HepG2 (cell line): ENCODE data around the gene AKIP1. TPM values are rescaled to one million over a fixed set of nuclear protein-coding genes. Genes with fewer than 3 reads are reported as not detected.

Experiments
- MLLT10 ChIP-seq: sonication (generic); formaldehyde crosslinking; IDR thresholded peaks from 2 replicates; pipeline ENCODE4 v1.4.0; 2020; ENCODE audit warnings: missing genetic modification reagents
- NR0B2 ChIP-seq: sonication (generic); formaldehyde crosslinking; IDR thresholded peaks from 2 replicates; pipeline ENCODE4 v1.4.0; 2020; ENCODE audit warnings: mild to moderate bottlenecking, missing genetic modification reagents
- RARG ChIP-seq: sonication (generic); formaldehyde crosslinking; IDR thresholded peaks from 2 replicates; pipeline ENCODE4 v1.4.0; 2020; ENCODE audit warnings: low read depth, mild to moderate bottlenecking, missing genetic modification reagents
- SAP130 ChIP-seq: IDR thresholded peaks from 2 replicates; pipeline ENCODE4 v1.6.1; 2016; ENCODE audit warnings: low read depth
- ZBTB42 ChIP-seq: sonication (generic); formaldehyde crosslinking; IDR thresholded peaks from 2 replicates; pipeline ENCODE4 v1.5.0; 2020; ENCODE audit warnings: mild to moderate bottlenecking, missing genetic modification reagents
- ZBTB7B ChIP-seq: sonication (generic); formaldehyde crosslinking; IDR thresholded peaks from 2 replicates; pipeline ENCODE4 v1.4.0; 2020; ENCODE audit warnings: missing genetic modification reagents
- ZNF10 ChIP-seq: sonication (generic); formaldehyde crosslinking; IDR thresholded peaks from 2 replicates; pipeline ENCODE4 v1.4.0; 2020; ENCODE audit warnings: mild to moderate bottlenecking, low read depth, missing genetic modification reagents, borderline replicate concordance
- ZNF121 ChIP-seq: sonication (generic); formaldehyde crosslinking; IDR thresholded peaks from 2 replicates; pipeline ENCODE4 v1.5.0; 2020; ENCODE audit warnings: mild to moderate bottlenecking, missing genetic modification reagents
- ZNF337 ChIP-seq: sonication (generic); formaldehyde crosslinking; IDR thresholded peaks from 2 replicates; pipeline ENCODE4 v1.5.1; 2020; ENCODE audit warnings: missing genetic modification reagents, low read depth, mild to moderate bottlenecking, borderline replicate concordance
- ZNF460 ChIP-seq: sonication (generic); formaldehyde crosslinking; IDR thresholded peaks from 2 replicates; pipeline ENCODE4 v1.5.1; 2020; ENCODE audit warnings: missing genetic modification reagents, mild to moderate bottlenecking, borderline replicate concordance
- ZNF501 ChIP-seq: sonication (generic); formaldehyde crosslinking; IDR thresholded peaks from 2 replicates; pipeline ENCODE4 v1.5.1; 2020; ENCODE audit warnings: mild to moderate bottlenecking, moderate library complexity, missing genetic modification reagents
- ZNF615 ChIP-seq: sonication (generic); formaldehyde crosslinking; IDR thresholded peaks from 2 replicates; pipeline ENCODE4 v1.5.0; 2020; ENCODE audit warnings: mild to moderate bottlenecking, missing genetic modification reagents, borderline replicate concordance
- ZNF616 ChIP-seq: sonication (generic); formaldehyde crosslinking; IDR thresholded peaks from 2 replicates; pipeline ENCODE4 v1.5.0; 2020; ENCODE audit warnings: low read depth, mild to moderate bottlenecking, missing genetic modification reagents
- ZNF780A ChIP-seq: sonication (generic); formaldehyde crosslinking; IDR thresholded peaks from 2 replicates; pipeline ENCODE4 v1.8.0; 2022; ENCODE audit warnings: mild to moderate bottlenecking, missing genetic modification reagents, moderate library complexity
- ZSCAN21 ChIP-seq: sonication (generic); formaldehyde crosslinking; IDR thresholded peaks from 2 replicates; pipeline ENCODE4 v1.8.0; 2022; ENCODE audit warnings: mild to moderate bottlenecking, missing genetic modification reagents, moderate library complexity, borderline replicate concordance
- polyA plus RNA-seq, 8 experiments: library from polyadenylated mRNA; depleted of rRNA in 3 of 8; stranded (reverse) in 7 of 8; unstranded in 1 of 8; fragments of >200 nt; fragmentation: Illumina TruSeq in 4 of 8; extraction: Trizol in 4 of 8; gene quantifications; 2 replicates each; pipeline versions ENCODE4 v1.2.1 to v1.2.3, GENCODE V29; 2011 to 2016; ENCODE audit warnings: low read depth in 4 of 8, missing spikeins in 1 of 8, mixed read lengths in 1 of 8; ENCODE audit not compliant: insufficient read depth in 1 of 8
- total RNA-seq, 5 experiments: library from RNA; depleted of rRNA; stranded (reverse); fragments of >200 nt; fragmentation: Illumina TruSeq; extraction: Trizol; gene quantifications; 2 replicates each; pipeline ENCODE4 v1.2.3, GENCODE V29; 2016; ENCODE audit warnings: low read depth in 1 of 5
- TF ChIP-seq, protein P1 (sequence below): sonication (generic); formaldehyde crosslinking; IDR thresholded peaks from 2 replicates; pipeline ENCODE4 v1.4.0; 2020; ENCODE audit warnings: mild to moderate bottlenecking, missing genetic modification reagents
- TF ChIP-seq, protein P2 (sequence below): sonication (generic); formaldehyde crosslinking; IDR thresholded peaks from 2 replicates; pipeline ENCODE4 v1.4.0; 2020; ENCODE audit warnings: missing genetic modification reagents, low read depth, mild to moderate bottlenecking, borderline replicate concordance

Gene AKIP1
- total and polyA plus RNA-seq, 2 of the 13 experiments (the other 11 are each of a cell fraction or from before 2014, with no cell fraction given) = 10.0 to 20.3 TPM

DNA sequence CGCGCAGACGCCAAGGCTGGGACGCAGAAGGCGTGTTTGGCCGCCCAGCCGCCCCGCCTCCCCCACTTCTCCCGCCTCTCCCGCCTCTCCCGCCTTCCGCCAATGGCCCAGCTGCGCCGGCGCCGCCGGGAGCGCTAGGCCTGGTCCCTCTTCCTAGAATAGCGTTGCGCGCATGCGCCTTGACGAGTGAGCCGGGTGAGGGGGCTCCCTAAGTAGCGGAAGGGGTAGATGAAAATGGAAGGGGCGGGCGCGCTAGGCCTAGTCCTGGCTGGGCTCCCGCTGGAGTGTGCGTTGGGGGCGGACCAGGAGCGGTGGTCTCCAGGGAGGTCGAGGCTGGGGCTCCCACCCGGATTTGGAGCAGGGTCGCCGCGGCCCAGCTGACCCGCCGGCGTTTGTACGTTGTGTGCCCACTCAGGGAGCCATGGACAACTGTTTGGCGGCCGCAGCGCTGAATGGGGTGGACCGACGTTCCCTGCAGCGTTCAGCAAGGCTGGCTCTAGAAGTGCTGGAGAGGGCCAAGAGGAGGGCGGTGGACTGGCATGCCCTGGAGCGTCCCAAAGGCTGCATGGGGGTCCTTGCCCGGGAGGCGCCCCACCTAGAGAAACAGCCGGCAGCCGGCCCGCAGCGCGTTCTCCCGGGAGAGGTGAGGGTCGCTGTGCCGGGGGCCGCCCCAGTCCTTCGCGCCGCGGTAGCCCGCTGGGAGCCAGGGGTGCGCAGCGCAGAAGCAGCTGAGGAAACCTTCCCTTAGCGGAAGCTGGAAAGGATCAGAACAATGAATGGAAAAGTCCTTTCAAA is at the start of gene AKIP1 (continued):
- TF ChIP-seq, protein P1, sequence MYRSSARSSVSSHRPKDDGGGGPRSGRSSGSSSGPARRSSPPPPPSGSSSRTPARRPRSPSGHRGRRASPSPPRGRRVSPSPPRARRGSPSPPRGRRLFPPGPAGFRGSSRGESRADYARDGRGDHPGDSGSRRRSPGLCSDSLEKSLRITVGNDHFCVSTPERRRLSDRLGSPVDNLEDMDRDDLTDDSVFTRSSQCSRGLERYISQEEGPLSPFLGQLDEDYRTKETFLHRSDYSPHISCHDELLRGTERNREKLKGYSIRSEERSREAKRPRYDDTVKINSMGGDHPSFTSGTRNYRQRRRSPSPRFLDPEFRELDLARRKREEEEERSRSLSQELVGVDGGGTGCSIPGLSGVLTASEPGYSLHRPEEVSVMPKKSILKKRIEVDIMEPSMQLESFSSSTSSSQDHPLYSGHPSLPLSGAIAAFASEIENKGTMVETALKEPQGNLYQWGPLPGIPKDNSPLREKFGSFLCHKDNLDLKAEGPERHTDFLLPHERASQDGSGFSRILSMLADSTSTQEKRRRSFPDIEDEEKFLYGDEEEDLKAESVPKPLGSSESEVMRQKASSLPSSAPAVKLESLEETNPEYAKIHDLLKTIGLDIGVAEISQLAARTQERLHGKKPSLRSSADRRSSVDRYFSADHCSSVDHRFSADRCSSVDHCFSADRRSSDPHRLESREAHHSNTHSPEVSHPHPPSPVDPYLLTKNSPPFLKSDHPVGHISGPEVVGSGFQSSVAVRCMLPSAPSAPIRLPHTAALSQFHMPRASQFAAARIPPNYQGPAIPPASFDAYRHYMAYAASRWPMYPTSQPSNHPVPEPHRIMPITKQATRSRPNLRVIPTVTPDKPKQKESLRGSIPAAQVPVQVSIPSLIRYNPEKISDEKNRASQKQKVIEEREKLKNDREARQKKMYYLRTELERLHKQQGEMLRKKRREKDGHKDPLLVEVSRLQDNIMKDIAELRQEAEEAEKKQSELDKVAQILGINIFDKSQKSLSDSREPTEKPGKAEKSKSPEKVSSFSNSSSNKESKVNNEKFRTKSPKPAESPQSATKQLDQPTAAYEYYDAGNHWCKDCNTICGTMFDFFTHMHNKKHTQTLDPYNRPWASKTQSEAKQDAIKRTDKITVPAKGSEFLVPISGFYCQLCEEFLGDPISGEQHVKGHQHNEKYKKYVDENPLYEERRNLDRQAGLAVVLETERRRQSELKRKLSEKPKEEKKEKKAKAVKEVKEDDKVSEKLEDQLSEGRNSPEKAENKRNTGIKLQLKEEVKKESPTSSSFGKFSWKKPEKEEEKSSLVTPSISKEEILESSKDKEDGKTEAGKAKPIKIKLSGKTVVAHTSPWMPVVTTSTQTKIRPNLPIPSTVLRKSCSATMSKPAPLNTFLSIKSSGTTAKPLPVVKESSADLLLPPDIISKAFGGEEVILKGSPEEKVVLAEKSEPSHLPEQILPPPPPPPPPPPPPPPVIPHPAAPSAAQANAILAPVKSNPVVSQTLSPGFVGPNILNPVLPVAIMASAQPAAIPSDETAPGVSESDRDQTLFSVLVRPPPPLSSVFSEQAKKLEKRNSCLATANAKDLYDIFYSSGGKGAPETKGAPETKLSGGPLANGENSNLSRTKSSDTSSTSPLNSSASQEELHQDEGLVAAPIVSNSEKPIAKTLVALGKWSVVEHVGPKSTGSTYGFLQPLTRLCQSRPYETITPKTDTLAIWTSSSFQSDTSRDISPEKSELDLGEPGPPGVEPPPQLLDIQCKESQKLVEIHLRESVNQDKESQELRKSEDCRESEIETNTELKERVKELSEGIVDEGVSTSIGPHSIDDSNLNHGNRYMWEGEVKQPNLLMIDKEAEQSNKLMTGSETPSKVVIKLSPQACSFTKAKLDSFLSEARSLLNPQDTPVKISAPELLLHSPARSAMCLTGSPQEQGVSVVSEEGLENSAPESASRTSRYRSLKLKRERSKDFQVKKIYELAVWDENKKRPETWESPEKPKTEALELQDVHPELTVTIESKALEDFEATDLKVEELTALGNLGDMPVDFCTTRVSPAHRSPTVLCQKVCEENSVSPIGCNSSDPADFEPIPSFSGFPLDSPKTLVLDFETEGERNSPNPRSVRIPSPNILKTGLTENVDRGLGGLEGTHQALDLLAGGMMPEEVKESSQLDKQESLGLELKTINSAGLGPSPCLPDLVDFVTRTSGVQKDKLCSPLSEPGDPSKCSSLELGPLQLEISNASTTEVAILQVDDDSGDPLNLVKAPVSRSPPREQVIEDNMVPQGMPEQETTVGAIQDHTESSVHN (CRISPR knock-in tag) = no peak
- TF ChIP-seq ZNF616 (CRISPR knock-in tag) = 0 out of 2 replicates have a peak, but pooled peaks have one; percentile 34
- TF ChIP-seq SAP130 (CRISPR knock-in tag) = peak; percentile 72
- TF ChIP-seq ZNF460 (CRISPR knock-in tag) = no peak
- peak; percentile 89; the same call in 1 of the 2 replicates for TF ChIP-seq ZNF501 (CRISPR knock-in tag)
- TF ChIP-seq ZNF121 (CRISPR knock-in tag) = no peak
- TF ChIP-seq ZNF337 = no peak
- no peak for TF ChIP-seq ZNF780A (CRISPR knock-in tag)
- TF ChIP-seq, protein P2, sequence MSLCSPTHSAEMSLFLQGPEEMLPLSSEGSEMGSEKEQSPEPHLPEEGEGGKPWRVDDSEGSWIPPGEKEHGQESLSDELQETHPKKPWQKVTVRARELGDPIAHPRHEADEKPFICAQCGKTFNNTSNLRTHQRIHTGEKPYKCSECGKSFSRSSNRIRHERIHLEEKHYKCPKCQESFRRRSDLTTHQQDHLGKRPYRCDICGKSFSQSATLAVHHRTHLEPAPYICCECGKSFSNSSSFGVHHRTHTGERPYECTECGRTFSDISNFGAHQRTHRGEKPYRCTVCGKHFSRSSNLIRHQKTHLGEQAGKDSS (CRISPR knock-in tag) = no peak
- 0 out of 2 replicates have a peak, but pooled peaks have one; percentile 48 for TF ChIP-seq ZBTB42 (CRISPR knock-in tag)
- TF ChIP-seq ZNF10 = no peak
- no peak for TF ChIP-seq MLLT10 (CRISPR knock-in tag)
- TF ChIP-seq NR0B2 = 0 out of 2 replicates have a peak, but pooled peaks have one; percentile 54
- no peak for TF ChIP-seq ZSCAN21 (CRISPR knock-in tag)
- no peak for TF ChIP-seq RARG (CRISPR knock-in tag)
- TF ChIP-seq ZNF615 (CRISPR knock-in tag) = 0 out of 2 replicates have a peak, but pooled peaks have one; percentile 53
- peak; percentile 93 for TF ChIP-seq ZBTB7B (CRISPR knock-in tag)
